Central memory CD4-positive, alpha-beta T cell (primary cell): Measurements from ENCODE around the gene SIN3B.

Experiments
- DNase-seq: peaks from one replicate; pipeline ENCODE4 v3.0.0; 2022

Gene SIN3B

DNA sequence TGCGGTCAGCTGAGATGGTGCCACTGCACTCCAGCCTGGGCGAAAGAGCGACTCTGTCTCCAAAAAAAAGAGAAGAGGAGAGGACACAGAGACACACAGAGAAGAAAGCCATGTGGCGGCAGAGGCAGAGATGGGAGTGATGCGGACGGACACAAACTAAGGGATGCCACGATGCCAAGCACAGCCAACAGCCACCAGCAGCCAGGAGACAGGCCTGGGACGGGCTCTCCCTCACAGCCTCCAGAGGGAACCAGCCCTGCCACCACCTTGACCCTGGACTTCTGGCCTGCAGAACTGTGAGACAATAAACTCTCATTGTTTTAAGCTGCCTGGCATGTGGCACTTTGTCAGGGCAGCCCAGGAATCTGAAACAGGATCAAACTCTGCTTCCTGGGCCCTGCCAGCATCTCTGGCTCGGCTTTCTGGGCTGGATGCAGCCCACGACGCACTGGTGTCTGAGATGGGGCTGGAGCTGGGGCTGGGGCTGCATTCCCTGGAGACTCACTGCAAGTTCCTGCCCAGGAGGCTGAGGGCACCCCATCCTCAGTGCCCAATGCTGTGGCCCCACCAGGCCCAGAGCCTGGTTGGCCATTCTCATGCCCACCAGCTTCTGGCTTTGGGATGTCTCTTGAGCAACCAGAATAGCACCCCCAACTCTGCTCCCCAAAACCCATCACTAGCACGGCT lies 62.6 kb downstream of the SIN3B start:
- no peak for DNase-seq

DNA sequence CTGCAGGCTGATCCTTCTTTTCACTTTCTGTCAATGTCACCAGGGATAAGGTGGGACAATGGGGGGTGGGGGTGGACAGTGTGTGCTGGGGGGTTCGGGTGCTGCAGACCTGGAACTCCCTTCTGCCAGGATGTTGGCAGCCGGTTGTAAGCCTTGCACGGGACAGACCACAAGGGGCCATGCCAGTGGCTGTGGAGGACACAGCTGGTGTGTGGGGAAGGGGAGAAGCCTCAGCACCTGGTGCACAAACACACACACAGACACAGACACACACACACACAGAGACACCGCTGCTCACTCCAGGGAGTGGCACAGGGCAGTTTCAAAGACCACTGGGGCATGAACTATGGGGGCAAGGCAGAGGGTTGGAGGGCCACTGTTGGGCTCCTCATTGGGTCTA lies 63.2 kb downstream of the SIN3B start:
- no peak for DNase-seq

DNA sequence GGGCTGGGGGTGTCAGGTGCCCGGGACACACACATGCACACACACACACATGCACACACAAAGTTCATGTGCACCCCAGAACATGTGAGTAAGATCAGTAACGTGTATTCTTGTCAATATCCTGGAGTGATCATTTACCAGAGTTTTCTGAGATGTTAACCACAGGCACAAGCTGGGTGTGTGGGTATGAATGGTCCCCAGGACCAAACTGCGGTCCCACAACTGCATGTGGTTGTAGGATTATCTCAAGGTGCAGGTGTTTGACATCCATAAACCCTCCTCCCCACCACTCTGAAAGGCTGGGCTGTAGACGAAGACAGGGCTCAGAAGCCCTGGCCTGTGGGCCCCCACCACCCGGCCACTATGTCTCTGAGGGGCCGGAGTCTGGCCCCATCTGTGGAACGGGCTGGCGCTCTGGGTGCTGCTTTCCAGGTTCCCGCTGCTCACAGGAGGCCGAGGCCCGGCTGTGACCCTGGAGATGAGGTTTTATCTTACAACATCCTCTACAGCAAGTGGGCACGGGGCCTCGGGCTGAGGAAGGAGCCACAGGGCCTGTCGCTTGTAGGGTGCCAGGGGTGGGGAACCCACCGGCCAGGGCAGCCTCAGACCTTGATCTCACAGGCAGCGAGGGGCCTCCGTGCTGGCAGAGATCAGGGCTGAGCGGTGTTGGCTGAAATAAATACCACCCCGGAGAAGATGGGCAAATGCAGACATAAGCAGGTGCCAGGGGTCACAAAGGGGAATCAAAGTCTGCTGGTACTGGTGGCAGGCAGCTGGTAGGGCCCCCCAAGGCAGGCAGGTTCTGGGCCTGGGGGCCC lies 63.9 kb downstream of the SIN3B start:
- no peak for DNase-seq

DNA sequence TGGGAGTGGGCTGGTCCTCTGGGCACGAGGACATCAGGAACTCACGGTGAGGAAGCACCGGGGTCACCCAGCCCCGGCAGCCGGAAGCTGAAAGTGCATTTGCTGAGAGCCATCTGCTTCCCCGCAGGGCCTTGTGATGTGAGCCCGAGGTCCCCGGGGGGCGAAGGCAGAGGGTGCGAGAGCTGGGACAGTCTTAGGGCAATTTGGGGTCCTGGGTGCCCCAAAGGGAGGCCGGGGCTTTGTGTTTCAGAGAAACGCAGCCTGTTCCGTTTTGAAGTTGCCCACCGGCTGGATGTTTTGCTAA lies 64.4 kb downstream of the SIN3B start:
- DNase-seq, result no peak

DNA sequence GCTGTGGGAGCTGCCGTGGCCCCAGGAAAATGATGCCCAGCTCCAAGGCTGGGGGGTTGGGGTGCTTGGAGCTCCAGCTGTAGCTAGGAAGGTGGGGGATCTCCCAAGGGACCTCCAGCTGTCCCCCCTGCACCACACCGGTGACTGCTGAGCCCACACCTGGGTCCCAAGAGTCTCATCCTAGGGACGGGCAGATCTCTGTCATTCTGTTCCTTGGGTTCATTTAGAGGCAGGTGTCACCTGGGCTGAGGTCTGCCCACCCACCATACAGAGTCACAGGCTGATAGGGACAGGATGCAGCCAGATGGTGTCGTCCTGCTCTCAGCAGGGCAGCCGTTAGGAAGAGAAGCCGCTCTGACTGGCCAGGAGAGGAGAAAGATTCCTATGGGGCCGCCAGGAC lies 64.9 kb downstream of the SIN3B start:
- no peak for DNase-seq

DNA sequence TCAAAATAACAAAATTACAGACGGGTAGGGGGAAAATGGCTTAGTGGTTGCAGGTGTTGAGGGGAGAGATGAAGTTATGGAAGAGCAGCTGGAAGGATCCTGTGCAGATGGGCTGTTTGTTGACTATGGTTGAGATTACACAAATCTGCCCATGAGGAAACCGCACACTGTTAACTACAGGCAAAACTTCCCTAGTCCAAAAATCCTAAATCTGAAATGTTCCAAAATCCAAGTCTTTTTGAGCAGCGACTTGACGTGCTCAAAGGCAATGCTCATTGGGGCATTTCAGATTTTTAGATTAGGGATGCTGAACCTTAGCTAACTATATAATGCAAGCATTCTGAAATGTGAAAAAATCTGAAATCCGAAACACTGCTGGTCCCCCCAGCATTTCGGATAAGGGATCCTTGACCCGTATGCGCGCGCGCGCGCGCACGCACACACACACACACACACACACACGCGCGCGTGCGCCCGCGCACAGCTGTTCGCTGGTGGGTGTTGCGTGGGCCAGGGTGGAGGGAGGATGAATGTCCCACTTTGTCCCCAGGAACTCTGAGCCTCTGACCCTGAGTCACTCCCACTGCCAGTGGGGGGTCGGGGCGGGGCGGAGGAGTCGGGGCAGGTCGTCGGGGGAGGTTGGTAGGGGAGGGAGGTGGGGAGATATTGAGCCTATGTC lies 66.4 kb downstream of the SIN3B start:
- DNase-seq, result no peak

DNA sequence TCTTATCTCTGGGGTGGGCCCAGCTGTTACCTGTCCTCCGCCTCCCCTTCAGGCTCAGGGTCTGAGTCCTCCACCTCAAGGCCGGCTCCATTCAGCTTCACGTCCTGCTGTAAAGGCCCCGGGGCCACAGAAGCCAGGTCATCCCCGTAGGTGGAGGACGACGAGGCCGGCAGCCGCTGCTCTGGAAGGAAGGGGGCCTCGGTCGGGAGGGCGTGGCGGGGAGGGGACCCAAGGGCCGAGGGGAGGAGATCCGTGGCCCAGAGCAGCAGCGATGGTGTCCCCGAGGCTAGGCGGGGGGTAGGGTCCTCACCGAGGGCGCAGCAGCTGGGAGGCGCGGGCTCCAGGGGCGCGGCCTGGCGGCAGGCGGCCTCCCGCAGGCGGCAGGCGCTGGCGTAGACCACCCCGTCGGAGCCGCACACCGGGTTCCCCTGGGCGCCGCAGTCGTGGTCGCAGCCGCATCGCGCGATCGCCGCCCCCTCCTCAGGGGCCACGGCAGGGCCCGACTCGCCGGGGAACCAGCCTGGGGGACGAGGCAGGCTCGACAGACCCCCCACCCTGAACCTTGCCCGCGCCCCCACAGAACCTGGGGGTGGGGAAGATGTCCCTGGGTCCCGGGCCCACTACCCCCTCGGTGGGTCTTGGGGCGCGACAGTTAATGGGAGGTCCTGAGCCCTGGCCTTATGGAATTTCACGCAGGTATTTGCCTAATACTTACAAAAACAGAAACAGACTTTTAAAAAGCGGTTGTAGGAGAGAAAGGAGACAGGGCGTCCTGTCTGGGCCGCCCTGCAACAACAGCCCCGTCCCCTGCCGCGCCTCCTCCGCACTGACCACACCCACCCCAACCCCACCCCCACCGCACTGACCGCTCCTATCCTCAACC lies 67.2 kb downstream of the SIN3B start:
- DNase-seq, result no peak

DNA sequence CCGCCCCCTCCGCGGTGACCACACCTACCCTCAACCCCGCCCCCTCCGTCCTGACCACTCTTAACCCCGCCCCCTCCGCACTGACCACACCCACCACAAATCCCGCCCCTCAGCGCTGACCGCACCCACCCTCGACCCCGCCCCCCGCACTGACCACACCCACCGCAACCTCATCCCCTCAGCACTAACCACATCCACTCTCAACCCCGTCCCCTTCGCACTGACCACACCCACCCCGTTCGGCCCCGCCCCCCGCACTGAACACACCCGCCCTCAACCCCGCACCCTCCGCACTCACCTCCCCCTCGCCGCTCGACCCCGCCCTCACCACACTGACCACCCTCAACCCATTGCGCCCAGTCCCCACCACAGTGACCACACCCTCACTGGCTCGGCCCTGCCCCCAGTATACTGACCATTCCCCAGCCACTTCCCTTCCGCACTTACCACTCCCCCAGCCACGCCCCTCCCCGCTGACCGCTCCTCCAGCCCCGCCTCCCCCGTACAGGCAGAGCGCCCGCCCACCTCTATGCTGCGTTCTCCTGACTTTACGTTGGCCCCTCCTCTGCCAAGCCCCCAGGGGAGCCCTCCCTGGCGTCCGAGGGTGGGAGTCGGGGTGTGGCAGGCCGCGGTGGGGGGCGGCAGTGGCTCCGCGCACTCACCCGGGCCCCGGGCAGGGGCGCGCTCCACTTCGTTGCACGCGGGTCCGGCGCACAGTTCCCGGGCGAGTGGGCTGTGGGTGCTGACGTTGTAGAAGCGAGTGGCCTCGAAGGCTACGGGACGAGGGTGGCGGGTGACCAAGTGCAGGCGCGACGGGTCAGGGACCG lies 68.0 kb downstream of the SIN3B start:
- DNase-seq, result peak; percentile 29

DNA sequence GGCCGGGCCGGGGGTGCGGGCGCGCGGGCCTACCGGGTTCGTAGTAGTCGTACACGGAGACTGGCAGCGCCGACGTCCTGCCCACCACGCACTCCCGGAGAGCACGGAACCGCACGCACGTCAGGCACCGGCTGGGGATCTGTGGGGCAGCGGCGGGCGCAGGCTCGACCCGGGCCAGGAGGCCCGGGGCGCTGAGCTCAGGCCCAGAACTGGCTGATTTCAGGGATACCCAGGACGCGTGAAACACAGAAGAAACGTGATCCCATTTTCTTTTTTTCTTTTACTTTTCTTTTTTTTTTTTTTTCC lies 68.6 kb downstream of the SIN3B start:
- DNase-seq, result no peak

DNA sequence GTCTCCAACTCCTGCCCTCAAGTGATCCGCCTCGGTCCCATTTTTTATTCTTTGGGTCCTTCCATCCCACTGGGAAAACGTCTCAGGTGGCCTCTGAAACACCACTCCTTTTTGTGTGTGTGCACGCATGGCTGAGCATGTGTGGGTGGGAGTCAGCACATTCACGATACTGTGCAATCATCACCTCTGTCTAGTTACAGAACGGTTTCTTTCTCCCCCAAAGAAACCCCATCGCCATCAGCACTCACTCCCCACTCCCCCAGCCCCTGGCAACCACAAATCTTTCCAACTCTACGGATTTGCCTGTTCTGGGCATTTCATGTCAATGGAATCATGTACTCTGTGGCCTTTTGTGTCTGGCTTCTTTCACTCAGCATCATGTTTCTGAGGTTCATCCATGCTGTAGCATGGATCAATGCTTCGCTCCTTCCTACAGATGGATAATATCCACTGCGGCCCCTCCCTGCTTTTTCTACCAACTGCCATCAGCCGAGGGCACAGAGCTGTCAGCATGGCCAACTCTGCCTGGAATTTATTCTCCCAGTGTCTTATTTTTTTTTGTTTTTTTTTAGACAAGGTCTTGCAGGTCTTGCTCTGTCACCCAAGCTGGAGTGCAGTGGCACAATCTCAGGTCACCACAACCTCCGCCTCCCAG lies 69.3 kb downstream of the SIN3B start:
- DNase-seq, result no peak

DNA sequence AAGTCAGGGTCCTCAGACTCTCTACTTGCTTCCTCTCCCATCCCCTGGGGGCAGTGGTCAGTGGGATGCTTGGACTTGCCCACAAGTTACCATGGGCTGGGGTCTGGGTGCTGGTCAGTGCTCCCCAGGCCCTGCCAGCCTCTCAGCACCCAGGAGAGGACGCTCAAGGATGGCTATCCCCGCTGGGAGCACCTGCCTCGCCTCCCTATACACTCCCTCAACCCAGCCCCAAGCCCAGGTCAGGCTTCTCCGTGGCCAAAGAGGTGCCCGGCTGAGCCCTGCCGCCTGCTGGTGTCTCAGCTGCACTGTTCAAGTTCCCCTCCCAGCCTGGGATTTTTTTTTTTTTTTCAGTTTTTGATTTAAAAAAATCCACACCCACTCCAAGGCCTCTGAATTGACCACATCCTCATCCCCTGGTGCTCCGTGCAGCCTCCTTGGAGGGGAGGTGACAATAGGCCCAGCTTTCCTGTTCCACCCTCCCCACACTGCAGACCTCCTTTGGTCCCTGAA lies 70.4 kb downstream of the SIN3B start:
- no peak for DNase-seq

DNA sequence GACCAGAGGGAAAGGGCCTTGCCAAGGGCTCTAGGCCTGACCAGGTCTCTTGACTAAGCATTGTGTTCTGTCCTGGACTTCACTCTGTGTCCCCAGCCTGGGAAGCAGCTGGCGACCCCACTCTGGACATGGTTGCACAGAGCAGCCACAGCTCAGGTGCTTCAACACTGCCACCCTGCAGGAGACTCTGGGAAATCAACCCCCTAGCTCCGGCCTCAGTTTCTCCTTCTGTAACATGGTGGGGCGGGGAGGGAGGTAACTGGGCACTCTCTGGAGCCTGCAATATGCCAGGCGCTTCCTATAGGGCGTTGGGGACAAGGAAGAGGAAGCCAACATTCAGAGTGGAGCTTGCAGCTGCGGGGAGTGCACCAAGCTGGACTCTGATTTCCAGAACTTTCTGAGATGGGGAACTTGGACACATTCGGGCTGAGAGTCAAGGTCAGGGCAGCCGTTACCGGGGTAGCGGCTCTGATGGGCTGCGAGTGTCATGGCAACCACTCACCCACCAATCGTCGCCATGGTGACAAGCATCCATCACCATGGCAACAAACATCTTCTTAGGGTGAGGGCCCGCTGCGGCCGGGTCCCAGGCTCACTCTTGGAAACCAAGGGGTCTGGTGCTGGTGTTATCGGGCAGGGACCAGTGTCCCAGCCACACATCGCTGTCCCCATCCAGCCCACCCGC lies 72.4 kb downstream of the SIN3B start:
- DNase-seq, result no peak

DNA sequence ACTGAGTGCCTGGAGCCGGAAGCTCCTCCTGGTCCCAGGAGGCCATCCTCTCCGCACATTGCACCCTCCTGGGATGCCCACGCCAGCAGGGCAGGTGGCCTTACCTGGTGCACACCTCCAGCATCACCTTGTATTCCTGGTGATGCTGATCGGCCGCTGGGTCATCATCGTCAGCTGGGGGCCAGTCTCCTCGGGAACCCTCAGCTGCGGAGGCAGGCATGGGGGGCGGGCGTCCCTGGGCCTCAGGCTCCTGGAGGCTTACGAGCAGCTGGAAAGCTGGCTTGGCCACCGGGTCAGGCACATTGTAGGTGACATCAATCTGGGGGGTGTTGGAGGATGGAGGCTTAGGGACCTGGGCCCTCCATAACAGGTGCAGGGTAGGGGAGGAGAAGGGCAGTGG lies 73.3 kb downstream of the SIN3B start:
- no peak for DNase-seq

DNA sequence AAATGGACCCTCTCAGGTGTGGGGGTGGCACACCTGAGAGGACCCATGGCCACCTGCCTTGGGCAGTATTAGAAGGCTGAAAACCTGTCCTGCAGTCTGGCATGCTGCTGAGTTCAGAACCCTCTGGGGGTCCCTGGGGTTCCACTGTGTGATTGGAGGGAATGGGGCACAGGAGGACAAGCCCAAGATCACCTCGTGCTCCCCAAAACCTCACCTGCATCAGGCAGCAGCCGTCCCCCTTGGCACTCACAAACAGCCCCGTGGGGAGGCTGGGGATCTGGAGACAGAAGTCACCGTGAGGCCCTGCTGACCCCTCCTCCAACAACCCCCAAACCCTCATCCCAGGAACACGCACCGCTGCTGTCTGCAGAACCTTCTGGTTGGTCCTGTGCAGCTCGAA lies 74.1 kb downstream of the SIN3B start:
- no peak for DNase-seq

DNA sequence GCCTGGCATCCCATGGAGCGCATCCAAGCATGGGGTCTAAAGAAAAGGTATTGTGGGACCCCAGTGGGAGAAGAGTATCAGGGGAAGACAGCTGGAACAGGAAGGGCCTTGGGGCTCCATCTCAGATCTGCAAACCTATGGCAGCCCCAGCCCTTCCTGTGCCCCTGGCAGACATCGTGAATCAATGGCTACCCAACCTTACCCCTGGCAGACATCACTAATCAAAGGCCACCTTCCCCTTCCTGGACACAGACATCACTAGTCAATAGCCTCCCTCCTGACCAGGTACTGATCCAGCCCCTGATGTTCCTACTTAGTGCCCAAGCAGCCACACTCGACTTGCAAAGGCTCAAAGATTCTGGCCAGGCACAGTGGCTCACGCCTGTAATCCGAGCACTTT lies 75.4 kb downstream of the SIN3B start:
- no peak for DNase-seq

DNA sequence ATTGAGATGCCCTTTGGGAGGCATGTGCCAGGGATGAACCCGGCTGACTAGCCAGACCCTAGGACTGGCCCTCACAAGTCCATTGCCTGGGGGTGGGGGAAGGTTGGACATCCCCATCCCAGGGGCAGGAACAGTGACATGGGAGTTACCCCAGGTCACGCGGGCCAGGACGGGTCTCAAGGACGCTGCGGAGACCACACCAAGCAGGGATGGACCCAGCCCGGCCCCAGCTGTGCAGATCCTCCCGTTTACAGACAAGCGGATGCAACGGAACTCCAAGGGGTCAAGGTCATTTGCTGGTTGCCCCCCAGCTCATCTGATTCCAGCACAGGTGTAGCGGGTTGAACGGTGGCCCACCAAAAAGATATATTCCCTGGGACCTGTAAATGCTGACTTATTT lies 79.6 kb downstream of the SIN3B start:
- no peak for DNase-seq

DNA sequence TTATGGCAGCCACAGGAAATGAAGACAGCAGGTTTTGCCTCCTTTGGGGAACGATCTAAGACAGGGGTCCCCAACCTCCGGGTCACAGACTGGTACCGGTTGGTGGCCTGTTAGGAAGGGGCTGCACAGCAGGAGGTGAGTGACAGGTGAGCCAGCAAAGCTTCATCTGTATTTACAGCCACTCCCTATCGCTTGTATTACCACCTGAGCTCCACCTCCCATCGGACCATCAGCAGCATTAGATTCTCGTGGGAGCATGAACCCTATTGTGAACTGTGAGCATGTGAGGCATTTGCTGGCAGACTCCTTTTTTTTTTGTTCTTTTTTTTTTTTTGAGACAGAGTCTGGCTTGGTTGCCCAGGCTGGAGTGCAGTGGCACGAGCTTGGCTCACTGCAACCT lies 81.8 kb downstream of the SIN3B start:
- no peak for DNase-seq

DNA sequence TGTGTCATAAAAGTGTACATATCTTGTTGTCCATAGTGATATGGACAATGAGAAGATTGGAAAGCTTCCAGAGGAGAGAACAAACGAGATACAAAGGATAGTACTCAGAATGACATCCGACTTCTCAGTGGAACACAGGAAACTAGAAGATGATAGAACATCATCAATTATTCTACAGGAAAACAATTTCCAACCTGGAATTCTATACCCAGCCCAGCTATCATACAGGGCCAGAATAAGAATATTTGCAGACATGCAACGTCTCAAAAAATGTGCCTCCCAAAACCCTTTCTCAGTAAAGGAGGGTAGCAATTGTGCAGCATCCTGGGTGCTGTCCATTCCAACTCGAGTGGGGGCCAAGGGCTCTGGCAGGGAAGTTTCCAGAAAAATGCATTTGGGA lies 83.6 kb downstream of the SIN3B start:
- no peak for DNase-seq

DNA sequence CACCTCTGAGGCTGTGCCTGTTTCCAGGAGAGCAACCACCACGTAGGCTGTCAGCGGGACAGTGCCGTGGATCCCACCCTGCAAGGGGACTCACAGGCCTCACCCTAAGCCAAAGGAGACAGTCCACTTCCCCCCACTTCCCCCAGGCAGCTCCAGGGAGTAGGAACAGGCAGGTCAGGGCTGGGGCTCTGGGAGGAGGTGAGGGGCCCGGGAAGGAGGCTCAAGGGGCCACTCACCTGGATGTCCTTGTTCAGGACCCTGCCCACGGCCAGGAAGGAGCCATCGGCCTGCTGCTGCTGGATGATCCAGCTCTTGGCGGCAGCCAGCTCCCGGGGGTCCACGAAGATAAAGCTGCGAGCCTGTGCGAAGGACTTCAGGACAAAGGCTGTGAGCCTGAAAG lies 85.2 kb downstream of the SIN3B start:
- DNase-seq, result no peak

DNA sequence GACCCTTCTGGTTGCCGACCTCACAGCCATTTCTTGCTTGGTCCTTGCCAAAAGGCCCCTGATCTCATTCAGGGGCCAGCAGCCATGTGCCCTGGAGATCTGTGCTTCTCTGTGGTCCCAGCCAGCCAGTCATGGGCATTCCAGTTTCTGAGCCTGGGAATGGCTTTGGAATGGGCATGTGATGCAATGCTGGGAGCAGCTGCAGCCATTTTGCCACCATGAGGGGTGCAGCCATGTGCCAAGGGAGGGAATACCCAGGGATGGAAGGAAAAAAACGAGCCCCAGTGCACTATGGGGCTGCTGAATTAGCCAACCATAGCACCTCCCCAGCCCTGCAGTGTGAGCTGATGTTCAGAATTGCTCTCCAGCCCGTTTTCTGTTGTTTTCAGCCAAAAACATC lies 85.9 kb downstream of the SIN3B start:
- no peak for DNase-seq

DNA sequence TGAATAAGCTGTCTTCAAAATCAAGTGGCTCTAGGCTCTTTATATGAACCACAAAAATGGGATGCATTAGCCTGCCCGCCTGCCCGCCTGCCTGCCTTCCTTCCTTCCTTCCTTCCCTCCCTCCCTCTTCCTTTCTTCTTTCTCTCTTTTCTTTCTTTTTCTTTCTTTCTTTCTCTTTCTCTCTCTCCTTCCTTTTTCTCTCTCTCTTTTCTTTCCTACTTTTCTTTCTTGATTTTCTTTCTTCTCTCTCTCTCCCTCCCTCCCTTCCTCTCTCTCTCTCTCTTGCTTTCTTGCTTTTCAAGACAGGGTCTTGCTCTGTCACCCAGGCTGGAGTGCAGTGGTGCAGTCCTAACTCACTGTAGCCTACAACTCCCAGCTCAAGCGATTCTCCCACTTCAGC lies 86.5 kb downstream of the SIN3B start:
- no peak for DNase-seq
